ENCODE data around the gene TNPO3.
"Not testable (repeated sequence)": the region's sequence is repeated elsewhere in the genome, so short reads cannot be mapped to it uniquely, and the experiment has no call there.

Gene TNPO3

DNA sequence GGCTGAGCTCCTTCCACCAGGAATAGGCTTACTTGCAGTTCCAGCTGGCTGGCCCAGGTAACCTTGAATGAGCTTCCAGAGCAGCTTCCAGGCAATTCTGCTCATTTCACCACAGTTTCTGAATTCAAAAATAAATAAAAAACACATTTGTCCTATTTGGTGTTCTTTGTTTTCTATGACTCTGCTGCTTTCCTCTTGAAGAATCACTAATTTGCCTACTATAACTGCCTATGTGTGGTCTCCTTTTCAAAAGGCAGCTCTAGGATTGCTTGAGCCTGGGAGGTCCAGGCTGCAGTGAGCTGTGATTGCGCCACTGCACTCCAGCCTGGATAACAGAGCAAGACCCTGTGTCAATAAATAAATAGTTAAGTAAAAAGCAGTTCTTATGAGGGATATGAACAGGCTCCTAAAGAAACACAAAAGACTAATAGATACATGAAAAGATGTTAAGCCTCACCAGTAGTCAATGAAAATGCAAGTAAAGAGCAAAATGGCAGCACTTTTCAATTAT is 19.5 kb upstream of the TNPO3 start:
- Histone ChIP-seq H3K4me2 (peak overlapping the region in 4 of 11 experiments; percentile 65 to 77 (median 70); a peak in 7 of 22 replicates), H3K9me3 (replicated peaks in 1 of 11) (peaks cover 0 to 12% (median 5%) of the 10 kb centered on the region in 11 experiments; a peak in 6 of 22 replicates), H3K36me3 (no peaks in the 10 kb centered on the region), H4K20me1 (no peaks in the 10 kb centered on the region), H3K27ac (peak overlapping the region in 4 of 11 experiments; percentile 72 to 87 (median 79); a peak in 7 of 22 replicates), H3K9ac (no peak overlapping the region), H3K4me1 (peaks cover 15 to 45% (median 32%) of the 10 kb centered on the region in 10 experiments), H3K27me3 (no peaks in the 10 kb centered on the region), H3K4me3 (no peak overlapping the region)
- TF ChIP-seq Cebpa-rat (IDR thresholded peaks at IDR 0.05) = peak in 1 of 11 experiments; percentile 53; a peak in 1 of 22 replicates

DNA sequence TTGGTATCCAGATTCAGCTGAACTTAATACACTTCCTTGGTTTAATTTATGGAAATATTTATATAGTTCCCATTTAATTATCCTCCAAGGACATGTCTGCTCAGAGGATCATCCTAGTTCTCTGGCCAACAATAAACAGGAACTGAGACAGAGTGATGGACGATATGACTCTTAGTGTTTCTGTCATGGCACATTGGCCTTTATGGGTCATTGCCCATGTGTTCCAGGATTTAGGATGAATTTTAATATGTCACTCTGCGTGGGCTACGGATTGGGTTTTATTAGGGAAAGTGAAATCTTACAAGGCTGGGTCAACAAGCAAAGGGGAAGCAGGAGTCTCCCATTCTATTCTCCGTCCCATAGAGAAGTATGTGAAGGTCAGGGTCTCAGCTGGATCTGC is 18.8 kb upstream of the TNPO3 start:
- TF ChIP-seq Cebpa-rat (IDR thresholded peaks at IDR 0.05) = no peak
- peak overlapping the region in 8 of 11 experiments; percentile 18 to 87 (median 71); a peak in 12 of 22 replicates for H3K27ac ChIP-seq
- H3K27me3 ChIP-seq = no peaks in the 10 kb centered on the region
- H3K4me2 ChIP-seq = peak overlapping the region in 6 of 11 experiments; percentile 5 to 77 (median 67); a peak in 10 of 22 replicates
- no peaks in the 10 kb centered on the region for H4K20me1 ChIP-seq
- H3K4me3 ChIP-seq = no peak overlapping the region
- no peak overlapping the region for H3K9ac ChIP-seq
- peaks cover 0 to 12% (median 5%) of the 10 kb centered on the region in 11 experiments; a peak in 6 of 22 replicates for H3K9me3 ChIP-seq (replicated peaks in 1 of 11)
- H3K4me1 ChIP-seq = peaks cover 21 to 52% (median 38%) of the 10 kb centered on the region in 10 experiments
- no peaks in the 10 kb centered on the region for H3K36me3 ChIP-seq

DNA sequence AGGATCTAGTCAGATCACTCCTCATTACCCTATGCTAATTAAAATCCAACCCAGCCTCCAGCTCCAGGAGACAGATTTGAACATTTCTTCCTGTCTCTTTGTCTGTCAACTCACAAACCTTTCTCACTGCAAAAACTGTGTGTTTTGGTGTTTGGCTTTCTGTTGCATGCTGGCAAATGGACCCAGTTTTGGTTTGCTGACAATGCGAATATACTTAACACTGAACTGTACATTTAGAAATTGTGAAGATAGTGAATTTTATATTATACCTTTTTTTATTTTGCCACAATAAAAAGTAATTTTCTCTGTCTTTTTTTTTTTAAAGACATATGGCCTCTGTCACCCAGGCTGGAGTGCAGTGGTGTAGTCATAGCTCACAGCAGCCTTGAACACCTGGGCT is 18.3 kb upstream of the TNPO3 start:
- Histone ChIP-seq H3K36me3 (no peaks in the 10 kb centered on the region), H3K9me3 (replicated peaks in 1 of 11) (peaks cover 0 to 12% (median 5%) of the 10 kb centered on the region in 11 experiments; a peak in 6 of 22 replicates), H3K4me2 (peak overlapping the region in 9 of 11 experiments; percentile 24 to 77 (median 65); a peak in 15 of 22 replicates), H3K4me1 (peaks cover 27 to 56% (median 41%) of the 10 kb centered on the region in 10 experiments), H3K27ac (peak overlapping the region in 9 of 11 experiments; percentile 18 to 87 (median 70); a peak in 16 of 22 replicates), H3K27me3 (no peaks in the 10 kb centered on the region), H3K9ac (peak overlapping the region in 4 of 11 experiments; percentile 12 to 72 (median 54); a peak in 5 of 22 replicates), H3K4me3 (no peak overlapping the region), H4K20me1 (no peaks in the 10 kb centered on the region)
- TF ChIP-seq Cebpa-rat (IDR thresholded peaks at IDR 0.05) = no peak

DNA sequence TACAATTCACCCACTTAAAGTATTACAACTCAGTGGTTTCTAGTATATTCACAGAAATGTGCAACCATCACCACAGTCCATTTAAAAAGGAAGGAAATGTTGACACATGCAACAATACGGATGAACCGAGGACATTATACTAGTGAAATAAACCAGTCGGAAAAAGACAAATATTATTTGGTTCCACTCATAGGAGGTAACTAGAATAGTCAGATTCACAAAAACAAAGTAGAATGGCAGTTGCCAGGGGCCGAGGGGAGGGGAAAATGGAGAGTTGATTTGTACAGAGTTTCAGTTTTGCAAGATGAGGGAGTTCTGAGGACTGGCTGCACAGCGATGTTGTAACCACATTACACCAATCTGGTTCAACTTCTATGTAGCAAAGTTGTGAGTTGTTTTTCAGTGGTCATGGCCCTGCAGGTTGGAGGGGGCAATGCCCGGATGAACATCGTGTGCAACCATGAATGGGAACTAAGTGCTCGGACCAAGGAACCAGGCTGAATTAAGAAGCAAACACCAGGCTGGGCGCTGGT is 17.6 kb upstream of the TNPO3 start:
- H3K4me2 ChIP-seq = peak overlapping the region; percentile 1 to 77 (median 56); a peak in 19 of 22 replicates
- no peak overlapping the region for H3K4me3 ChIP-seq
- peak overlapping the region in 5 of 11 experiments; percentile 26 to 72 (median 56); a peak in 8 of 22 replicates for H3K9ac ChIP-seq
- no peaks in the 10 kb centered on the region for H3K27me3 ChIP-seq
- peaks cover 33 to 62% (median 46%) of the 10 kb centered on the region in 10 experiments for H3K4me1 ChIP-seq
- no peaks in the 10 kb centered on the region for H3K36me3 ChIP-seq
- H3K9me3 ChIP-seq (replicated peaks in 1 of 11) = peaks cover 0 to 10% (median 5%) of the 10 kb centered on the region in 11 experiments; a peak in 6 of 22 replicates
- TF ChIP-seq Cebpa-rat (IDR thresholded peaks at IDR 0.05) = peak in 9 of 11 experiments; percentile 43 to 85 (median 75); a peak in 13 of 22 replicates
- H3K27ac ChIP-seq = peak overlapping the region in 9 of 11 experiments; percentile 18 to 87 (median 70); a peak in 17 of 22 replicates
- no peaks in the 10 kb centered on the region for H4K20me1 ChIP-seq

DNA sequence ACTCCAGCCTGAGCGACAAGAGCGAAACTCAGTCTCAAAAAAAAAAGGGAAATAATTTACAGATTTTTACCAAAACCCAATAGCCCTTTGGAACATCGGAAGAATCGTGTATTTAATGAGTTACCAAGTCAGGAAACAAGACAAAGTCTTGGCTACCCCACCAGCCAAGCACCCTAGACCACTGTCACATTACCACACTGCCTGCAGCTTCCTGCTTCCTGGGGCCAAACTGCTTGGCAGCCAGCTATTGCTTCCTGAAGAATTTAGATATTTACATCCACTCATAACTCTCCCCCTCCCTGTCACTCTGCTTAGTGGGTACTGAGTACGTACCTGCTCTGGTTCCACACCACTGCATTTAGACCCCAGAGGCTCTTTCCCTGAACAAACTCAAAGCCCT is 14.1 kb upstream of the TNPO3 start:
- no peaks in the 10 kb centered on the region for H3K27me3 ChIP-seq
- no peaks in the 10 kb centered on the region for H3K36me3 ChIP-seq
- H3K27ac ChIP-seq = peak overlapping the region in 5 of 11 experiments; percentile 1 to 57 (median 14); a peak in 5 of 22 replicates
- H3K9me3 ChIP-seq (replicated peaks in 1 of 11) = no peaks in the 10 kb centered on the region
- no peaks in the 10 kb centered on the region for H4K20me1 ChIP-seq
- H3K4me1 ChIP-seq = peaks cover 46 to 71% (median 55%) of the 10 kb centered on the region in 10 experiments
- peak overlapping the region; percentile 11 to 77 (median 57); a peak in 21 of 22 replicates for H3K4me2 ChIP-seq
- no peak for TF ChIP-seq Cebpa-rat (IDR thresholded peaks at IDR 0.05)
- H3K9ac ChIP-seq = no peak overlapping the region
- no peak overlapping the region for H3K4me3 ChIP-seq

DNA sequence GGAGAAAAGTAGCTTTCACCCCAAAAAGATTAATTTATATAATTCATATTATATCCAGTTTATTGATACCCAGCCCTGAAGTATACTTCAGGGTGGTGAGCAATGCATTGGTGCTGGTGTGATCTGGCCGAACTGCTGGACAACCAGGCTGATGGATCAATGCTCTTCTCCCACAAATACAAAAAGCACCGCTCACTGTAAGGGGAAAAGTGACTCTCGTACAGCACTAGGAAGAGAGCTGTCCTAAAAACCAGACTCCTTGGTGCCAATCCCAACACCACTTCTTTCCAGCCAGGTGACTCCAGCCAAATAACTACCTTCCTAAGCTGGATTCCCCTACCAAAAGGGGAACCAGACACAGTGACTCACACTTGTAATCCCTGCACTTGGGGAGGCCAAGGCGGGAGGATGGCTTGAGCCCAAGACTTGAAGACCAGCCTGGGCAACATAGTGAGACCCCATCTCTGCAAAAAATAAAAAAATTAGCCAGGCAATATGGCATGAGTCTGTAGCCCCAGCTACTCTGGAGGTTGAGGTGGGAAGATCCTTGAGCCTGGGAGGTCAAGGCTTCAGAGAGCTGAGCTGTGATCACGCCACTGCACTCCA is 13.1 kb upstream of the TNPO3 start:
- peak overlapping the region in 10 of 11 experiments; percentile 18 to 77 (median 59); a peak in 16 of 22 replicates for H3K4me2 ChIP-seq
- no peak for TF ChIP-seq Cebpa-rat (IDR thresholded peaks at IDR 0.05)
- peak overlapping the region in 7 of 11 experiments; percentile 1 to 57 (median 35); a peak in 11 of 22 replicates for H3K27ac ChIP-seq

DNA sequence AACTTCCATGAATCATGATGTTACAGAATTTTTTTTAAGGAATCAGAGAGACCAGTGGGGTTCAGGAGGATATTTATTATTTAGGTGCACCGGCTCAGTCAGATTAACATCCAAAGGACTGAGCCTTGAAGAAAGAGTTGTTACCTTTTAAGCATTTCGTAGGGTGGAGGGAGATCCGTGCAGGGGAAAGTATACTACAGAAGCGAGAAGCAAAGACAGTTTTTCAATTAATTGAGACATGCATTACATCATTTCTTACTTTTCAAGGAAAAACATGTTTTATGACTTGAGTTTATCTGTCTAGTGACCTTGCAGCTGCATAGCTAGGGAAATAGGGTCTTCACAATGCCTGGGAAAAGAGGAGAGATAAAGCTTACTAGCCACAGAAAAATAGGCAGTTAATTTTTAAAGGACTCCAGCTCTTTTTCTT is 12.2 kb upstream of the TNPO3 start:
- Histone ChIP-seq H3K4me2 (peak overlapping the region; percentile 8 to 77 (median 54); a peak in 20 of 22 replicates), H3K27ac (peak overlapping the region in 7 of 11 experiments; percentile 1 to 56 (median 31); a peak in 12 of 22 replicates)
- H3K4me3 ChIP-seq = not testable (repeated sequence)

More for the DNA sequence above, 13.1 kb upstream of the TNPO3 start:
- H3K9me3 ChIP-seq (replicated peaks in 1 of 11) = peaks cover under 1 to 6% (median 4%) of the 10 kb centered on the region in 11 experiments; a peak in 16 of 22 replicates
- H3K36me3 ChIP-seq = no peaks in the 10 kb centered on the region
- peak overlapping the region in 6 of 11 experiments; percentile 16 to 42 (median 28); a peak in 4 of 22 replicates for H3K9ac ChIP-seq
- H3K27me3 ChIP-seq = no peaks in the 10 kb centered on the region
- H4K20me1 ChIP-seq = no peaks in the 10 kb centered on the region
- H3K4me3 ChIP-seq = no peak overlapping the region
- H3K4me1 ChIP-seq = peaks cover 38 to 61% (median 49%) of the 10 kb centered on the region in 10 experiments

DNA sequence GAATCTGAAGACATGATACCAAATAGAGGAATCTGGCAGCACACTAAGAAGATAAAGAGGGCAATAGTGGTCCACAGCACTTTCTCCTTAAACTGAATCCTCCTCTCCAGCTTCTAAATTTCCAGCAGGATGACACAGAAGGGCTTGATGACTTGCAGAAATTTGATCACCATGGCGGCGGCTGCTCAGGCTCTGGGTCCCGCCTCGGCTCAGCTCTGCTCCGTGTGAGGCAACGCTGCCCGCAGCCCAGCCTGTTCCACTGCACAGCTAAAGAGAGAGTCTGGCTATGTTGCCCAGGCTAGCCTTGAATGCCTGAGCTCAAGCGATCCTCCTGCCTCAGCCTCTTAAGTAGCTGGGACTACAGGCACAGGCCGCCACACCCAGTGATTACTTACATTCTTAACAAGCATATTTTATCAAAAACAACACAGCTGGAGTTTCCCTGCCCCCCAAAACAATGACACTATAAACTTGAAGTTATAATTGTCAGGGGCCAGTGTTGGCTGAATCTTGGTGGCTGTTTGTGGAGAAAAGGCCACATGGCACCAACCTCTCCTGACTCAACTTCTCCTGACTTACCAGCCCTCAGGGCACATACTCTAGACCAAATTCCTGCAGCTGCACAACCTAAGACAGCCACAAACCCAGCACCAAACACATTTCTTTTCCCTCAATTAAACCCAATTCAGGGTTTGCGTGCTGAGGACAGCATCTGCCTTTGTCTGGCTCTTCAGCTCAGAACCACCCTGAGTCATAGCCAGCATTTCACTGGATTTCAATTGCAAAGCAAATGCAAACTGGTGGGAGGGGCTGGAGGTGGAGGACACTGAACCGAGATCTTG is 11.6 kb upstream of the TNPO3 start:
- Histone ChIP-seq H3K27ac (peak overlapping the region in 6 of 11 experiments; percentile 1 to 56 (median 30); a peak in 11 of 22 replicates), H3K4me1 (peaks cover 24 to 46% (median 38%) of the 10 kb centered on the region in 10 experiments), H3K27me3 (no peaks in the 10 kb centered on the region), H3K9ac (peak overlapping the region in 2 of 11 experiments; percentile 20 to 27; a peak in 2 of 22 replicates), H3K4me2 (peak overlapping the region; percentile 8 to 77 (median 54); a peak in 19 of 22 replicates), H3K9me3 (replicated peaks in 1 of 11) (peaks cover 7 to 18% (median 14%) of the 10 kb centered on the region in 11 experiments; a peak in 20 of 22 replicates), H4K20me1 (no peaks in the 10 kb centered on the region), H3K36me3 (0 out of 22 replicates have a peak, but pooled peaks cover 0 to 5% (median 0%) of the 10 kb centered on the region in 11 experiments), H3K4me3 (no peak overlapping the region)
- TF ChIP-seq Cebpa-rat (IDR thresholded peaks at IDR 0.05) = no peak

More for the DNA sequence above, 12.2 kb upstream of the TNPO3 start:
- H3K9ac ChIP-seq = peak overlapping the region in 6 of 11 experiments; percentile 16 to 42 (median 28); a peak in 7 of 22 replicates
- H3K27me3 ChIP-seq, H3K36me3 ChIP-seq, H4K20me1 ChIP-seq: not testable (repeated sequence)
- H3K9me3 ChIP-seq (replicated peaks in 1 of 11) = peaks cover 7 to 15% (median 12%) of the 10 kb centered on the region in 11 experiments; a peak in 20 of 22 replicates
- H3K4me1 ChIP-seq = peaks cover 29 to 52% (median 41%) of the 10 kb centered on the region in 10 experiments
